Stimulated activated naive B cell treated with anti-CD40 and anti-IgM and Interleukin-4, amounts not matched to agents 10 μg/mL and 1 μg/mL and 100 μg/mL, for 72 hours (primary cell): Measurements from ENCODE around the gene UGDH.

Experiments
- ATAC-seq, 2 donors: fragments of 150-1000 bp; cut with Tn5 transposase; replicated peaks; 2 replicates each; pipeline ENCODE4 v1.10.0; 2021; ENCODE audit warnings: moderate library complexity in 1 of 2
- DNase-seq: peaks from one replicate; pipeline ENCODE4 v3.0.0; 2021
- H3K27ac Mint-ChIP-seq: one replicate; pipeline ENCODE4 v1.8.0; 2022; ENCODE audit warnings: mild to moderate bottlenecking, mixed read lengths
- H3K27me3 Mint-ChIP-seq, 2 donors: one replicate each; pipeline ENCODE4 v1.8.0; 2022; ENCODE audit warnings: mixed read lengths in 2 of 2
- H3K36me3 Mint-ChIP-seq, 2 donors: one replicate each; pipeline ENCODE4 v1.8.0; 2022; ENCODE audit warnings: mixed read lengths in 2 of 2, mild to moderate bottlenecking in 1 of 2
- H3K4me1 Mint-ChIP-seq, 2 donors: one replicate each; pipeline ENCODE4 v1.8.0; 2022; ENCODE audit warnings: mixed read lengths in 2 of 2, mild to moderate bottlenecking in 1 of 2
- H3K4me3 Mint-ChIP-seq, 2 donors: one replicate each; pipeline ENCODE4 v1.8.0; 2022; ENCODE audit warnings: mild to moderate bottlenecking in 2 of 2, mixed read lengths in 2 of 2, moderate library complexity in 1 of 2
- H3K9me3 Mint-ChIP-seq, 2 donors: one replicate each; pipeline ENCODE4 v1.8.0; 2022; ENCODE audit warnings: mixed read lengths in 2 of 2, mild to moderate bottlenecking in 1 of 2

UGDH gene

GRCh38 chr4:39527296-39528060, at the start of gene UGDH:
Gene UGDH, minus strand, starts transcription at chr4:39527439. Its CDS starts 5,927 bp downstream, at chr4:39521512.
- DNase-seq (peak; percentile 92), ATAC-seq (peak; percentile 98 to 99)
- H3K27me3 Mint-ChIP-seq, result no peaks in the 10 kb centered on the region
- peaks cover 13 to 17% of the 10 kb centered on the region in 2 donors for H3K9me3 Mint-ChIP-seq
- H3K36me3 Mint-ChIP-seq, result peaks cover 25 to 30% of the 10 kb centered on the region in 2 donors
- peaks cover 4 to 23% of the 10 kb centered on the region in 2 donors for H3K4me1 Mint-ChIP-seq
- H3K27ac Mint-ChIP-seq, result peak within 1 kb of the TSS; percentile 97
- peak within 1 kb of the TSS; percentile 100 for H3K4me3 Mint-ChIP-seq

- Mint-ChIP-seq H3K36me3 (peaks cover 3 to 9% of the 10 kb centered on the region in 2 donors), H3K27me3 (no peaks in the 10 kb centered on the region), H3K9me3 (no peaks in the 10 kb centered on the region), H3K4me3 (no peak overlapping the region), H3K27ac (no peak overlapping the region), H3K4me1 (peaks cover 6 to 14% of the 10 kb centered on the region in 2 donors)
- ATAC-seq (no peak), DNase-seq (no peak)
These were observed 47.7 kb upstream of the UGDH start for GRCh38 chr4:39574946-39575345.

- H3K27ac Mint-ChIP-seq, result no peak overlapping the region
- no peaks in the 10 kb centered on the region for H3K27me3 Mint-ChIP-seq
These were observed 44.3 kb upstream of the UGDH start for GRCh38 chr4:39571504-39571903.

GRCh38 chr4:39571054-39571453, 43.8 kb upstream of the UGDH start:
- Mint-ChIP-seq H3K36me3 (peaks cover 6 to 11% of the 10 kb centered on the region in 2 donors), H3K9me3 (peaks cover 2 to 4% of the 10 kb centered on the region in 2 donors), H3K4me3 (no peak overlapping the region), H3K4me1 (peaks cover 10 to 25% of the 10 kb centered on the region in 2 donors), H3K27me3 (no peaks in the 10 kb centered on the region), H3K27ac (no peak overlapping the region)
- ATAC-seq (no peak), DNase-seq (no peak)

More at GRCh38 chr4:39571504-39571903, 44.3 kb upstream of the UGDH start:
- DNase-seq (no peak), ATAC-seq (no peak)
- H3K4me3 Mint-ChIP-seq, result no peak overlapping the region
- no peaks in the 10 kb centered on the region for H3K9me3 Mint-ChIP-seq
- H3K4me1 Mint-ChIP-seq, result peaks cover 10 to 28% of the 10 kb centered on the region in 2 donors
- H3K36me3 Mint-ChIP-seq, result peaks cover 4 to 6% of the 10 kb centered on the region in 2 donors

- ATAC-seq, result peak; percentile 23 to 31
- Mint-ChIP-seq H3K4me1 (peaks cover 13 to 22% of the 10 kb centered on the region in 2 donors), H3K36me3 (peaks cover 18 to 24% of the 10 kb centered on the region in 2 donors), H3K4me3 (peak overlapping the region in 1 of 2 donors; percentile 69), H3K27ac (no peak overlapping the region), H3K9me3 (peaks cover 7% of the 10 kb centered on the region in 2 donors), H3K27me3 (no peaks in the 10 kb centered on the region)
- DNase-seq, result no peak
These were observed 42.0 kb upstream of the UGDH start for GRCh38 chr4:39569209-39569608.

- ATAC-seq (peak; percentile 63 to 80), DNase-seq (no peak)
- peaks cover 19 to 26% of the 10 kb centered on the region in 2 donors for H3K36me3 Mint-ChIP-seq
- H3K9me3 Mint-ChIP-seq, result peaks cover 7% of the 10 kb centered on the region in 2 donors
- peaks cover 13 to 25% of the 10 kb centered on the region in 2 donors for H3K4me1 Mint-ChIP-seq
- H3K4me3 Mint-ChIP-seq, result peak overlapping the region; percentile 69 to 75
- peak overlapping the region; percentile 84 for H3K27ac Mint-ChIP-seq
- H3K27me3 Mint-ChIP-seq, result no peaks in the 10 kb centered on the region
These were observed 41.6 kb upstream of the UGDH start for GRCh38 chr4:39568805-39569204.

- H3K9me3 Mint-ChIP-seq, result peaks cover 7% of the 10 kb centered on the region in 2 donors
- peak overlapping the region; percentile 70 for H3K27ac Mint-ChIP-seq
- no peaks in the 10 kb centered on the region for H3K27me3 Mint-ChIP-seq
- H3K36me3 Mint-ChIP-seq, result peaks cover 23 to 32% of the 10 kb centered on the region in 2 donors
- peaks cover 15 to 44% of the 10 kb centered on the region in 2 donors for H3K4me1 Mint-ChIP-seq
- ATAC-seq, result no peak
- no peak for DNase-seq
- H3K4me3 Mint-ChIP-seq, result no peak overlapping the region
These were observed 38.8 kb upstream of the UGDH start for GRCh38 chr4:39565878-39566600.

- peaks cover 7% of the 10 kb centered on the region in 2 donors for H3K9me3 Mint-ChIP-seq
- H3K4me3 Mint-ChIP-seq, result no peak overlapping the region
- DNase-seq, result no peak
- peak overlapping the region; percentile 69 for H3K27ac Mint-ChIP-seq
- H3K36me3 Mint-ChIP-seq, result peaks cover 26 to 37% of the 10 kb centered on the region in 2 donors
- no peak for ATAC-seq
- H3K4me1 Mint-ChIP-seq, result peaks cover 11 to 26% of the 10 kb centered on the region in 2 donors
- no peaks in the 10 kb centered on the region for H3K27me3 Mint-ChIP-seq
These were observed 36.2 kb upstream of the UGDH start for GRCh38 chr4:39563346-39563847.

- Mint-ChIP-seq H3K36me3 (peaks cover 28 to 34% of the 10 kb centered on the region in 2 donors), H3K27me3 (no peaks in the 10 kb centered on the region), H3K9me3 (peaks cover 7% of the 10 kb centered on the region in 2 donors), H3K27ac (peak overlapping the region; percentile 69), H3K4me3 (no peak overlapping the region), H3K4me1 (peaks cover 10 to 21% of the 10 kb centered on the region in 2 donors)
- DNase-seq, result no peak
- ATAC-seq, result no peak
These were observed 35.6 kb upstream of the UGDH start for GRCh38 chr4:39562792-39563191.

GRCh38 chr4:39559626-39560025, 32.4 kb upstream of the UGDH start:
- Mint-ChIP-seq H3K27me3 (no peaks in the 10 kb centered on the region), H3K36me3 (peaks cover 18 to 24% of the 10 kb centered on the region in 2 donors), H3K9me3 (peaks cover 0 to 1% of the 10 kb centered on the region in 2 donors), H3K4me1 (peaks cover 7 to 21% of the 10 kb centered on the region in 2 donors), H3K27ac (no peak overlapping the region), H3K4me3 (no peak overlapping the region)
- DNase-seq (no peak), ATAC-seq (no peak)

GRCh38 chr4:39555472-39555871, 28.2 kb upstream of the UGDH start:
- peaks cover 0 to 3% of the 10 kb centered on the region in 2 donors for H3K4me1 Mint-ChIP-seq
- H3K9me3 Mint-ChIP-seq, result no peaks in the 10 kb centered on the region
- no peak overlapping the region for H3K4me3 Mint-ChIP-seq
- H3K36me3 Mint-ChIP-seq, result peaks cover 10 to 11% of the 10 kb centered on the region in 2 donors
- no peak for DNase-seq
- peak overlapping the region; percentile 28 for H3K27ac Mint-ChIP-seq
- no peaks in the 10 kb centered on the region for H3K27me3 Mint-ChIP-seq
- ATAC-seq, result no peak

GRCh38 chr4:39548425-39549067, 21.3 kb upstream of the UGDH start:
- no peak overlapping the region for H3K4me3 Mint-ChIP-seq
- peaks cover 0 to 2% of the 10 kb centered on the region in 2 donors for H3K4me1 Mint-ChIP-seq
- DNase-seq, result no peak
- no peak overlapping the region for H3K27ac Mint-ChIP-seq
- no peak for ATAC-seq
- no peaks in the 10 kb centered on the region for H3K27me3 Mint-ChIP-seq
- H3K36me3 Mint-ChIP-seq, result peaks cover 0 to 1% of the 10 kb centered on the region in 2 donors
- H3K9me3 Mint-ChIP-seq, result no peaks in the 10 kb centered on the region

GRCh38 chr4:39544580-39545315, 17.5 kb upstream of the UGDH start:
- DNase-seq (no peak), ATAC-seq (no peak)
- no peaks in the 10 kb centered on the region for H3K27me3 Mint-ChIP-seq
- H3K36me3 Mint-ChIP-seq, result peaks cover 0 to 1% of the 10 kb centered on the region in 2 donors
- H3K9me3 Mint-ChIP-seq, result no peaks in the 10 kb centered on the region
- no peak overlapping the region for H3K27ac Mint-ChIP-seq
- H3K4me3 Mint-ChIP-seq, result no peak overlapping the region
- peaks cover 0 to 2% of the 10 kb centered on the region in 2 donors for H3K4me1 Mint-ChIP-seq
